Left lung (tissue), 10 donors: Measurements from ENCODE around the gene SLC9A3. TPM values are rescaled to one million over a fixed set of nuclear protein-coding genes. Genes with fewer than 3 reads are reported as not detected.
A peak's percentile ranks its signal among the peaks of the same experiment; 100 is the strongest.

Experiments
- ATAC-seq: fragments of 200-7000 bp; cut with Tn5 transposase; one replicate; pipeline ENCODE4 v1.9.1; 2020; ENCODE audit warnings: moderate library complexity
- DNase-seq, 4 donors: peaks; one replicate each; pipeline ENCODE4 v3.0.0-alpha.2; 2013 to 2020
- H3K27ac ChIP-seq, 2 donors: fragments of 200-600 bp; sonication (generic) in 1 of 2; one replicate each; pipeline versions ENCODE4 v1.5.0 to v1.8.0; 2020 to 2021
- H3K27me3 ChIP-seq, 2 donors: fragments of 200-600 bp; sonication (generic) in 1 of 2; one replicate each; pipeline versions ENCODE4 v1.5.0 to v1.8.0; 2020 to 2021
- H3K36me3 ChIP-seq, 2 donors: fragments of 200-600 bp; sonication (generic) in 1 of 2; one replicate each; pipeline versions ENCODE4 v1.5.0 to v1.8.0; 2020 to 2021
- H3K4me1 ChIP-seq, 2 donors: fragments of 200-600 bp; one replicate each; pipeline ENCODE4 v1.8.0; 2021
- H3K4me3 ChIP-seq, 2 donors: fragments of 200-600 bp; sonication (generic) in 1 of 2; one replicate each; pipeline versions ENCODE4 v1.5.0 to v1.8.0; 2020 to 2021; ENCODE audit warnings: mild to moderate bottlenecking in 1 of 2
- H3K9me3 ChIP-seq, 2 donors: fragments of 200-600 bp; sonication (generic) in 1 of 2; one replicate each; pipeline versions ENCODE4 v1.5.0 to v1.8.0; 2020 to 2021
- intact Hi-C, 2 donors: fragments of 100-400 bp; cut with DNase I; formaldehyde crosslinking; loops; one replicate each; pipeline versions ENCODE4 v1.11.2 to v1.14.2; 2022
- polyA plus RNA-seq, 6 donors: library from polyadenylated mRNA; unstranded; fragments of 120-200 nt; gene quantifications; one replicate each; pipeline ENCODE4 v1.2.1, GENCODE V29; 2013; ENCODE audit not compliant: insufficient read length in 6 of 6
- total RNA-seq, 2 donors: library from RNA; stranded (reverse); fragmentation: NEBNext Ultra II Directional; extraction: Animal tissue kit (Norgen Biotek cat#: 25700); gene quantifications; one replicate each; pipeline ENCODE4 v1.2.1, GENCODE V29; 2021
- TF ChIP-seq, protein P1 (sequence below), 2 donors: fragments of 200-600 bp; sonication (generic) in 1 of 2; IDR thresholded peaks; one replicate each; pipeline versions ENCODE4 v1.5.0 to v1.8.0; 2021; ENCODE audit warnings: antibody characterized with exemption in 2 of 2
- donor health status: DM: no; HTN: yes; CAD: no.
- donor health status: DM: no; HTN: no; CAD: no.

The SLC9A3 gene
- total and polyA plus RNA-seq, 8 donors, result 0.99 to 4.3 (median 2.9) TPM

GRCh38 chr5:555058-555623 lies 30.9 kb upstream of the SLC9A3 start:
- H3K27me3 ChIP-seq, result peaks cover 0 to 47% of the 10 kb centered on the region in 2 donors
- DNase-seq (peak in 2 of 4 donors; percentile 30 to 76), ATAC-seq (no peak)
- TF ChIP-seq, protein P1, sequence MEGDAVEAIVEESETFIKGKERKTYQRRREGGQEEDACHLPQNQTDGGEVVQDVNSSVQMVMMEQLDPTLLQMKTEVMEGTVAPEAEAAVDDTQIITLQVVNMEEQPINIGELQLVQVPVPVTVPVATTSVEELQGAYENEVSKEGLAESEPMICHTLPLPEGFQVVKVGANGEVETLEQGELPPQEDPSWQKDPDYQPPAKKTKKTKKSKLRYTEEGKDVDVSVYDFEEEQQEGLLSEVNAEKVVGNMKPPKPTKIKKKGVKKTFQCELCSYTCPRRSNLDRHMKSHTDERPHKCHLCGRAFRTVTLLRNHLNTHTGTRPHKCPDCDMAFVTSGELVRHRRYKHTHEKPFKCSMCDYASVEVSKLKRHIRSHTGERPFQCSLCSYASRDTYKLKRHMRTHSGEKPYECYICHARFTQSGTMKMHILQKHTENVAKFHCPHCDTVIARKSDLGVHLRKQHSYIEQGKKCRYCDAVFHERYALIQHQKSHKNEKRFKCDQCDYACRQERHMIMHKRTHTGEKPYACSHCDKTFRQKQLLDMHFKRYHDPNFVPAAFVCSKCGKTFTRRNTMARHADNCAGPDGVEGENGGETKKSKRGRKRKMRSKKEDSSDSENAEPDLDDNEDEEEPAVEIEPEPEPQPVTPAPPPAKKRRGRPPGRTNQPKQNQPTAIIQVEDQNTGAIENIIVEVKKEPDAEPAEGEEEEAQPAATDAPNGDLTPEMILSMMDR (IDR thresholded peaks at IDR 0.05), result no peak
- H3K36me3 ChIP-seq, result no peaks in the 10 kb centered on the region
- no peak overlapping the region for H3K4me3 ChIP-seq
- H3K9me3 ChIP-seq, result no peaks in the 10 kb centered on the region
- intact Hi-C loops, result no loop called here
- no peaks in the 10 kb centered on the region for H3K4me1 ChIP-seq
- H3K27ac ChIP-seq, result no peak overlapping the region

GRCh38 chr5:554284-554988 lies 30.2 kb upstream of the SLC9A3 start:
- no peak for ATAC-seq
- Histone ChIP-seq H3K27ac (no peak overlapping the region), H3K36me3 (no peaks in the 10 kb centered on the region), H3K4me1 (no peaks in the 10 kb centered on the region), H3K27me3 (peaks cover 0 to 47% of the 10 kb centered on the region in 2 donors), H3K4me3 (no peak overlapping the region), H3K9me3 (no peaks in the 10 kb centered on the region)
- no peak for DNase-seq
- intact Hi-C loops, result no loop called here
- TF ChIP-seq, protein P1 (IDR thresholded peaks at IDR 0.05), result no peak

- Histone ChIP-seq H3K4me3 (no peak overlapping the region), H3K27me3 (peaks cover 0 to 50% of the 10 kb centered on the region in 2 donors), H3K27ac (no peak overlapping the region), H3K36me3 (no peaks in the 10 kb centered on the region), H3K4me1 (no peaks in the 10 kb centered on the region), H3K9me3 (no peaks in the 10 kb centered on the region)
- ATAC-seq, result no peak
- no peak for DNase-seq
- intact Hi-C loops, result no loop called here
- TF ChIP-seq, protein P1 (IDR thresholded peaks at IDR 0.05), result no peak
These were observed 29.6 kb upstream of the SLC9A3 start for GRCh38 chr5:553874-554273.

DNA sequence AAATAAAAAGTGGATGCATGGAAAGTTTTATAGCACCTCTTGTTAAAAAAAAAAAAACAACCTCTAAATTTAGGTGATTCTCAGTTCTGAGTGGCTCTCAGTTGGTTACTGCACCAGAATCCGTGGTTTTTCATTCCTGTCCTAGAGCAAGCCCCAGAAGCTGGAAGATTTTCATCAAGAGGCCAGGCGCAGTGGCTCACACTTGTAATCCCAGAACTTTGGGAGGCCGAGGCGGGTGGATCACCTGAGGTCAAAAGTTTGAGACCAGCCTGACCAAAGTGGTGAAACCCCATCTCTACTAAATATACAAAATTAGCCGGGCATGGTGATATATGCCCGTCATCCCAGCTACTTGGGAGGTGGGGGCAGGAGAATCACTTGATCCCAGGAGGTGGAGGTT lies 27.2 kb upstream of the SLC9A3 start:
- Histone ChIP-seq H3K36me3 (no peaks in the 10 kb centered on the region), H3K4me3 (no peak overlapping the region), H3K4me1 (no peaks in the 10 kb centered on the region), H3K9me3 (no peaks in the 10 kb centered on the region), H3K27me3 (peaks cover 0 to 58% of the 10 kb centered on the region in 2 donors), H3K27ac (no peak overlapping the region)
- DNase-seq (no peak), ATAC-seq (no peak)
- TF ChIP-seq, protein P1 (IDR thresholded peaks at IDR 0.05), result no peak
- intact Hi-C loops, result no loop called here

- no peak overlapping the region for H3K27ac ChIP-seq
- TF ChIP-seq, protein P1 (IDR thresholded peaks at IDR 0.05), result no peak
- peaks cover 0 to 65% of the 10 kb centered on the region in 2 donors for H3K27me3 ChIP-seq
- no peak overlapping the region for H3K4me3 ChIP-seq
- DNase-seq, result no peak
- no peak for ATAC-seq
- no peaks in the 10 kb centered on the region for H3K9me3 ChIP-seq
- intact Hi-C loops, result no loop called here
- H3K36me3 ChIP-seq, result no peaks in the 10 kb centered on the region
- peaks cover 0 to 3% of the 10 kb centered on the region in 2 donors for H3K4me1 ChIP-seq
These were observed 25.0 kb upstream of the SLC9A3 start for GRCh38 chr5:549229-549628.
